CD4-positive, alpha-beta T cell treated with Interleukin-15 for 4 hours (primary cell): ENCODE measurements around the gene RDH14.

ENCODE experiments used
- DNase-seq: peaks from one replicate; pipeline ENCODE4 v3.0.0-alpha.2; 2020; ENCODE audit warnings: low spot score

RDH14 gene

GRCh38 chr2:18566145-18566769 lies 5.8 kb upstream of the RDH14 start:
- DNase-seq = no peak

- no peak for DNase-seq
These were observed 288 bp upstream of the RDH14 start for GRCh38 chr2:18560797-18561085.

GRCh38 chr2:18559531-18560030 lies 872 bp downstream of the RDH14 start:
- DNase-seq = peak; percentile 0

- DNase-seq = no peak
These were observed 2.0 kb downstream of the RDH14 start for GRCh38 chr2:18558458-18558857.

- DNase-seq = no peak
These were observed 3.3 kb downstream of the RDH14 start for GRCh38 chr2:18557121-18557520.

GRCh38 chr2:18552351-18553077 lies 7.9 kb downstream of the RDH14 start:
- DNase-seq = no peak

- DNase-seq = no peak
These were observed 8.8 kb downstream of the RDH14 start for GRCh38 chr2:18551623-18552022.

GRCh38 chr2:18551169-18551568 lies 9.3 kb downstream of the RDH14 start:
- DNase-seq = no peak

GRCh38 chr2:18550433-18550832 lies 10.0 kb downstream of the RDH14 start:
- DNase-seq = no peak

- DNase-seq = no peak
These were observed 11.4 kb downstream of the RDH14 start for GRCh38 chr2:18549083-18549482.

GRCh38 chr2:18548621-18549020 lies 11.8 kb downstream of the RDH14 start:
- DNase-seq = no peak

GRCh38 chr2:18546567-18546966 lies 13.9 kb downstream of the RDH14 start:
- no peak for DNase-seq

GRCh38 chr2:18545384-18545783 lies 15.1 kb downstream of the RDH14 start:
- no peak for DNase-seq

GRCh38 chr2:18544171-18544570 lies 16.3 kb downstream of the RDH14 start:
- DNase-seq = no peak

GRCh38 chr2:18540872-18541271 lies 19.6 kb downstream of the RDH14 start:
- no peak for DNase-seq

- no peak for DNase-seq
These were observed 23.8 kb downstream of the RDH14 start for GRCh38 chr2:18536697-18537096.

GRCh38 chr2:18536100-18536499 lies 24.4 kb downstream of the RDH14 start:
- DNase-seq = no peak

GRCh38 chr2:18531194-18531593 lies 29.3 kb downstream of the RDH14 start:
- no peak for DNase-seq

- DNase-seq = no peak
These were observed 32.6 kb downstream of the RDH14 start for GRCh38 chr2:18527822-18528221.

GRCh38 chr2:18527326-18527725 lies 33.1 kb downstream of the RDH14 start:
- no peak for DNase-seq

- DNase-seq = no peak
These were observed 34.0 kb downstream of the RDH14 start for GRCh38 chr2:18526429-18526828.

GRCh38 chr2:18525852-18526251 lies 34.6 kb downstream of the RDH14 start:
- DNase-seq = no peak

GRCh38 chr2:18525236-18525635 lies 35.2 kb downstream of the RDH14 start:
- DNase-seq = no peak
